Vagina (tissue), 2 donors: ENCODE data around the gene CADPS2. TPM values are rescaled to one million over a fixed set of nuclear protein-coding genes. Genes with fewer than 3 reads are reported as not detected.
"Not testable (repeated sequence)": the region's sequence is repeated elsewhere in the genome, so short reads cannot be mapped to it uniquely, and the experiment has no call there.

Source experiments
- DNase-seq, 2 donors: peaks; one replicate each; pipeline ENCODE4 v3.0.0-alpha.2; 2017; ENCODE audit errors: extremely low spot score in 2 of 2
- H3K27ac ChIP-seq: fragments of 200-600 bp; sonication (generic); one replicate; pipeline ENCODE4 v1.5.1; 2019
- H3K27me3 ChIP-seq: fragments of 200-600 bp; sonication (generic); one replicate; pipeline ENCODE4 v1.5.1; 2019
- H3K36me3 ChIP-seq, 2 donors: fragments of 200-600 bp; sonication (generic); one replicate each; pipeline ENCODE4 v1.5.1; 2017 to 2019
- H3K4me1 ChIP-seq: fragments of 200-600 bp; sonication (generic); one replicate; pipeline ENCODE4 v1.5.1; 2019
- H3K4me3 ChIP-seq, 2 donors: fragments of 200-600 bp; sonication (generic); 1 replicate in 1 of 2; 2 replicates in 1 of 2; pipeline ENCODE4 v1.5.1; 2016 to 2019
- H3K9me3 ChIP-seq: fragments of 200-600 bp; sonication (generic); one replicate; pipeline ENCODE4 v1.5.1; 2019
- POLR2A ChIP-seq, 2 donors: fragments of 450-650 bp; IDR thresholded peaks; one replicate each; pipeline ENCODE4 v1.6.1; 2017; ENCODE audit warnings: antibody characterized with exemption in 2 of 2, mild to moderate bottlenecking in 2 of 2, moderate library complexity in 2 of 2
- POLR2AphosphoS5 ChIP-seq, 2 donors: sonication (generic); formaldehyde crosslinking; IDR thresholded peaks; one replicate each; pipeline ENCODE4 v1.9.0; 2017; ENCODE audit warnings: antibody characterized with exemption in 2 of 2, mild to moderate bottlenecking in 2 of 2, low read depth in 1 of 2; ENCODE audit not compliant: insufficient read depth in 1 of 2
- intact Hi-C: fragments of 100-400 bp; cut with DNase I; formaldehyde crosslinking; loops from one replicate; pipeline ENCODE4 v1.15.1; 2023
- total RNA-seq: library from RNA; depleted of rRNA; stranded (reverse); fragments of >200 nt; gene quantifications from one replicate; pipeline ENCODE4 v1.2.3, GENCODE V29; 2016
- TF ChIP-seq, protein P1 (sequence below), 3 experiments: fragments of 450-650 bp in 2 of 3; fragments of 200-600 bp in 1 of 3; sonication (generic) in 1 of 3; IDR thresholded peaks; one replicate each; pipeline ENCODE4 v1.5.1; 2017 to 2019; ENCODE audit warnings: antibody characterized with exemption in 3 of 3, mild to moderate bottlenecking in 2 of 3, moderate library complexity in 2 of 3

CADPS2 gene
- total RNA-seq, 1 donor from 2014 or later = 25.5 TPM

DNA sequence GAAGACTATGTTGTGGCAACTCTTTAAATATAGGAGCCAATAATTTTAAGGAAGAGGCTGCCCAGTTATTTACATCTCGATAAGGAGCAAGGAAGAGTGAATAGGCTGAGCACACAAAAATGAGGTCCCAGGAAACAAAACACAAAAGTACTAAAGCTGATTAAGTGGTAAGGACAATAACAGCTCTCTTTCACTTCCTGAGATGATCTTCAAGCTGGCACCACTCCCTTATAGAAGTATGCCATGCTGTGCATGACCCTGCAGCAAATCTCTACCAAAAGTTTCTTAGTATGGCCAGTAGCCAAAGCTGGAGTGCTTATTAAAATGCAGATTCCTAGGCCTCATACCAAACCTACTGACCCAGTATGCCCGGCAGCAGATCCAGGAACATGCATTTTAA lies 39.7 kb downstream of the CADPS2 start:
- H3K36me3 ChIP-seq = no peaks in the 10 kb centered on the region
- no peaks in the 10 kb centered on the region for H3K4me1 ChIP-seq
- no peak overlapping the region for H3K27ac ChIP-seq
- intact Hi-C loops = no loop called here
- H3K9me3 ChIP-seq = no peaks in the 10 kb centered on the region
- no peak for DNase-seq
- TF ChIP-seq POLR2AphosphoS5 (IDR thresholded peaks at IDR 0.05; ENCODE audit: insufficient read depth in 1 of 2, low read depth in 1 of 2) = no peak
- no peak for TF ChIP-seq POLR2A (IDR thresholded peaks at IDR 0.05)
- TF ChIP-seq, protein P1, sequence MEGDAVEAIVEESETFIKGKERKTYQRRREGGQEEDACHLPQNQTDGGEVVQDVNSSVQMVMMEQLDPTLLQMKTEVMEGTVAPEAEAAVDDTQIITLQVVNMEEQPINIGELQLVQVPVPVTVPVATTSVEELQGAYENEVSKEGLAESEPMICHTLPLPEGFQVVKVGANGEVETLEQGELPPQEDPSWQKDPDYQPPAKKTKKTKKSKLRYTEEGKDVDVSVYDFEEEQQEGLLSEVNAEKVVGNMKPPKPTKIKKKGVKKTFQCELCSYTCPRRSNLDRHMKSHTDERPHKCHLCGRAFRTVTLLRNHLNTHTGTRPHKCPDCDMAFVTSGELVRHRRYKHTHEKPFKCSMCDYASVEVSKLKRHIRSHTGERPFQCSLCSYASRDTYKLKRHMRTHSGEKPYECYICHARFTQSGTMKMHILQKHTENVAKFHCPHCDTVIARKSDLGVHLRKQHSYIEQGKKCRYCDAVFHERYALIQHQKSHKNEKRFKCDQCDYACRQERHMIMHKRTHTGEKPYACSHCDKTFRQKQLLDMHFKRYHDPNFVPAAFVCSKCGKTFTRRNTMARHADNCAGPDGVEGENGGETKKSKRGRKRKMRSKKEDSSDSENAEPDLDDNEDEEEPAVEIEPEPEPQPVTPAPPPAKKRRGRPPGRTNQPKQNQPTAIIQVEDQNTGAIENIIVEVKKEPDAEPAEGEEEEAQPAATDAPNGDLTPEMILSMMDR (IDR thresholded peaks at IDR 0.05) = no peak
- H3K27me3 ChIP-seq = no peaks in the 10 kb centered on the region
- no peak overlapping the region for H3K4me3 ChIP-seq

DNA sequence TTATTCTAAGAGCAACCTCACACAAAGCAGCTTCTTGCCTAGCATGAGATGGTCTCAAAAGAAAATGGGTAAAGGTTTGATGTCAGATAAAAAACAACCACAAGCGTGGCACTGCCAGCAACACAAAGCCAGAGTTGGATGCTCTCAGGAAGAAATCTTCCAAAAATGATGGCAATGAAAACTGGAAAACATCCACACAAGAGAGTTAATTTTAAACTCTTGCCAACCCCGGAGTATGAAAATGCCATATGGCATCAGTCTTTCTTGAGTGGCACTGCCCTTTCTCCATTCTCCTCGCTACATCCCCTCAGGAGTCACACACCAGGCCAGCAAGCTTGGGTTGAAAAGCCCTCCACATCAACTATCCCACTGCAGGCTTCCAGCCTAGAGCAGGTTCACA lies 41.0 kb downstream of the CADPS2 start:
- no peaks in the 10 kb centered on the region for H3K36me3 ChIP-seq
- no peaks in the 10 kb centered on the region for H3K9me3 ChIP-seq
- no peak overlapping the region for H3K27ac ChIP-seq
- H3K4me3 ChIP-seq = no peak overlapping the region
- DNase-seq = no peak
- TF ChIP-seq, protein P1 (IDR thresholded peaks at IDR 0.05) = no peak
- TF ChIP-seq POLR2AphosphoS5 (IDR thresholded peaks at IDR 0.05; ENCODE audit: insufficient read depth in 1 of 2, low read depth in 1 of 2) = no peak
- no peak for TF ChIP-seq POLR2A (IDR thresholded peaks at IDR 0.05)
- no peaks in the 10 kb centered on the region for H3K4me1 ChIP-seq
- H3K27me3 ChIP-seq = no peaks in the 10 kb centered on the region
- intact Hi-C loops = no loop called here

DNA sequence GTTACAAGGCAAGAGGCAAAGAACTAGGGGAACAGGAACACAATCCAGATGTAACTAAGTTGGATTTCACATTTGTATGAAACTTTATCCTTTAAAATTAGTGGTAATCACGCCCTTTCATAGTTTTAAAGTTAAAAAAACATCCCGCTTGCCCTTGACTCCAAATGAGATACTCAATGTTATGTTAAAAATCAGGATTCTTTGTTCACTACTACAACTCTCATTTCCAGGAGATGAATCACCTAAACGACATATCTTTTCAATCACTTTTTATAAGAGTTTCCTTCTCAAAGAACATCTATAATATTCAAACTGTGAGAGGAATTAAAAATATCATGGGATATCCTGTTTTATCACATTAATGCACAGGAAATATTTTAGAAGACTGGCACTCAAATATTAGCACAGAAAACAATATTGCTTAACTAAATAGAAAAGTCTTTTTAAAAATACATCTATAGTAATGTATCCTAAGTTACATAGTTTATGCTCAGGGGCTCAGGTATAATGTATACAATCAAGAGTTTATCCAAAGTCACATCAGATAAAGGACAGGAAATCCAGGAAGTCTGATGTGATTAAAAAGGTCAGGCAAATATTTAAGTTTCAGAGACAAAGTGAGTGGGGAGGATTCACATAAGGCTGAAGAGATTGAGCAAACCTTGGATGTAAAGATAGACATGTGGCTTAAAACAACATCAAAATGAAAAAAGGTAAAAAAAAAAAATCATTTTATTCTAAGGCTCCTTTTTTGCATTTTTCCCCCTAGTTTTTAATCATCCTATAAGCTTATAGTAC lies 41.9 kb downstream of the CADPS2 start:
- no peak for DNase-seq
- H3K27ac ChIP-seq = no peak overlapping the region
- H3K4me3 ChIP-seq = no peak overlapping the region
- no peaks in the 10 kb centered on the region for H3K9me3 ChIP-seq
- H3K4me1 ChIP-seq = no peaks in the 10 kb centered on the region
- intact Hi-C loops = no loop called here
- H3K27me3 ChIP-seq = no peaks in the 10 kb centered on the region
- TF ChIP-seq, protein P1 (IDR thresholded peaks at IDR 0.05) = no peak
- TF ChIP-seq POLR2AphosphoS5 (IDR thresholded peaks at IDR 0.05; ENCODE audit: insufficient read depth in 1 of 2, low read depth in 1 of 2) (no peak), POLR2A (IDR thresholded peaks at IDR 0.05) (no peak)
- no peaks in the 10 kb centered on the region for H3K36me3 ChIP-seq

DNA sequence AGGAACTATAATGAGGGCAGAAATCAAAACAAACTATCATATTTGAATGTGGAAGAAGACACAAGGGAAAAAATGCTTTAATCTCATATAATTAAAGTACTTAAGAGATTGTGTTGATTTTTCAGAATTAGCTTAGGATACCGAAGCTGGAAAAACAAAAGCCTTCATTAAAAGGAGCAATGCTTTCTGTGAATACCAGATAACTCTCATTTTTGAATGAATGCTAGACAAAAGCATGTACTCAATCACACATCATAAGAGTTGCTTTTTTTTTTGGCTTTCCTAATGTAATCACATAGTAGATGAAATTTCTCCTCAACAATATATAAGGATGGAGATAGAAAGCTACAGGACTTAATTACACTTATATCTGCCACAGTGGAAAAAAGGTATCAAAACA lies 43.3 kb downstream of the CADPS2 start:
- no peaks in the 10 kb centered on the region for H3K36me3 ChIP-seq
- no peak for DNase-seq
- no peaks in the 10 kb centered on the region for H3K4me1 ChIP-seq
- TF ChIP-seq, protein P1 (IDR thresholded peaks at IDR 0.05) = no peak
- TF ChIP-seq POLR2A (IDR thresholded peaks at IDR 0.05) (no peak), POLR2AphosphoS5 (IDR thresholded peaks at IDR 0.05; ENCODE audit: insufficient read depth in 1 of 2, low read depth in 1 of 2) (no peak)
- intact Hi-C loops = no loop called here
- H3K4me3 ChIP-seq = no peak overlapping the region
- no peaks in the 10 kb centered on the region for H3K27me3 ChIP-seq
- no peak overlapping the region for H3K27ac ChIP-seq
- no peaks in the 10 kb centered on the region for H3K9me3 ChIP-seq

DNA sequence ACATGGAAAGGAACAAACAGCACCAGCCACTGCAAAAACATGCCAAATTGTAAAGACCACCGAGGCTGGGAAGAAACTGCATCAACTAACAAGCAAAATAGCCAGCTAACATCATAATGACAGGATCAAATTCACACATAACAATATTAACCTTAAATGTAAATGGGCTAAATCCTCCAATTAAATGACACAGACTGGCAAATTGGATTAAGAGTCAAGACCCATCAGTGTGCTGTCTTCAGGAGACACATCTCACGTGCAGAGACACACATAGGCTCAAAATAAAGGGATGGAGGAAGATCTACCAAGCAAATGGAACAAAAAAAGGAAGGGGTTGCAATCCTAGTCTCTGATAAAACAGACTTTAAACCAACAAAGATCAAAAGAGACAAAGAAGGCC lies 50.0 kb downstream of the CADPS2 start:
- H3K36me3 ChIP-seq, H3K27me3 ChIP-seq, H3K27ac ChIP-seq, H3K4me1 ChIP-seq, DNase-seq, H3K9me3 ChIP-seq, H3K4me3 ChIP-seq, intact Hi-C loops: not testable (repeated sequence)

DNA sequence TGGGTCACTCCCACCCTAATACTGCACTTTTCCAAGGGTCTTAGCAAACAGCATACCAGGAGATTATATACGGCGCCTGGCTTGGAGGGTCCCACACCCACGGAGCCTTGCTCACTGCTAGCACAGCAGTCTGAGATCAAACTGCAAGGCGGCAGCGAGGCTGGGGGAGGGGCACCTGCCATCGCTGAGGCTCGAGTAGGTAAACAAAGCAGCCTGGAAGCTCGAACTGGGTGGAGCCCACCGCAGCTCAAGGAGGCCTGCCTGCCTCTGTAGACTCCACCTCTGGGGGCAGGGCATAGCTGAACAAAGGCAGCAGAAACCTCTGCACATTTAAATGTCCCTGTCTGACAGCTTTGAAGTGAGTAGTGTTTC lies 51.7 kb downstream of the CADPS2 start:
- DNase-seq, H3K27ac ChIP-seq, H3K4me1 ChIP-seq, H3K9me3 ChIP-seq, intact Hi-C loops, H3K36me3 ChIP-seq, H3K4me3 ChIP-seq, H3K27me3 ChIP-seq: not testable (repeated sequence)
